GM18526 (cell line): ENCODE data around the gene ARV1.

Experiments
- POLR2A ChIP-seq: IDR thresholded peaks from 3 replicates; pipeline ENCODE4 v1.6.1; 2011; ENCODE audit not compliant: insufficient read length; ENCODE audit errors: extremely low read depth

ARV1 gene

GRCh38 chr1:231001892-231002291 is 23.0 kb downstream of the ARV1 start:
- no peak for TF ChIP-seq POLR2A

GRCh38 chr1:231011360-231011759 is 32.5 kb downstream of the ARV1 start:
- no peak for TF ChIP-seq POLR2A

DNA sequence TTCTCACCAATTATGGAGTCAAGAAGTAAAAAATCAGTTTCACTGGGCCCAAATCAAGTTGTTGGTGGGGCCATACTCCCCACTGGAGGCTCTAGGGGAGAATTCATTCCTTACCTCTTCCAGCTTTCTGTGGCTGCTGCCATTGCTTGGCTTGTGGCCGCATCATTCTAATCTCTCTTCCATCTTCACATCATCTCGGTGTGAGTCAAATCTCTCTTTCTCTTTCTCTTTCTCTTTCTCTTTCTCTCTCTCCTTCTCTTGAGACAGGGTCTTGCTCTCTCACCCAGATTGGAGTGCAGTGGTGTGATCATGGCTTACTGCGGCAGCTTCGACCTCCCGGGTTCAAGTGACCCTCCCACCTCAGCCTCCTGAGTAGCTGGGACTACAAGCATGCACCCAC is 33.1 kb downstream of the ARV1 start:
- no peak for TF ChIP-seq POLR2A

DNA sequence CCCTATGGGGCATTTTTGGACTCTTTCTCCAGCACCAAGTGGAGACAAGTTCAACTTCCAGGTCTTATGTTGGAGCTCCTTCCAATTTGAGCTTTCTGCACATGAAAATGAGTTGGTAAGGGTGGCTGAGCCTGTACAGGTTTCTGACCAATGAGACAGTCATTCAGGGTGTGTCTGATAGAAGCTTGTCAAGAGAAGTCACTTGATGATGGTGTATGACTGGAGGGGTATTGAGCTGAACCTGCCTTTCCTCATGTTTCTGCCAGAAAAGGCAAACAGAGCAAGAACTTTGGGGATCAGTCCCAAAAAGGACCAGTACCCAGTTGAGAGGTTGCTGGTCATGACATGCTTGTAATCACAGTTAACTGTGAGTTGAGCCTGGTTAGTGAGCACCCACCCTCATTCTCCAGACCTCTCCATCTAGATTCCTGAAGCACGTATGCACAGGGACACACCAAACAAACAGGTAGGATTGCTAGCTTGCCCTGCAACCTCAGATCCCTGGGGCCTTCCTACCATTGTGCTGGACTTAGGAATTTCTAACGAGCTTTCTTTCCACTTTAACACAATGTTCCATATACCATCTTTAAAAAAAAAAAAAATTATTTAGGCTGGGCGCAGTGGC is 34.6 kb downstream of the ARV1 start:
- no peak for TF ChIP-seq POLR2A

GRCh38 chr1:231016234-231016633 is 37.3 kb downstream of the ARV1 start:
- TF ChIP-seq POLR2A: no peak

- TF ChIP-seq POLR2A: no peak
Observed at GRCh38 chr1:231016966-231017365, 38.1 kb downstream of the ARV1 start.

- TF ChIP-seq POLR2A: no peak
Observed at GRCh38 chr1:231019711-231020110, 40.8 kb downstream of the ARV1 start.

DNA sequence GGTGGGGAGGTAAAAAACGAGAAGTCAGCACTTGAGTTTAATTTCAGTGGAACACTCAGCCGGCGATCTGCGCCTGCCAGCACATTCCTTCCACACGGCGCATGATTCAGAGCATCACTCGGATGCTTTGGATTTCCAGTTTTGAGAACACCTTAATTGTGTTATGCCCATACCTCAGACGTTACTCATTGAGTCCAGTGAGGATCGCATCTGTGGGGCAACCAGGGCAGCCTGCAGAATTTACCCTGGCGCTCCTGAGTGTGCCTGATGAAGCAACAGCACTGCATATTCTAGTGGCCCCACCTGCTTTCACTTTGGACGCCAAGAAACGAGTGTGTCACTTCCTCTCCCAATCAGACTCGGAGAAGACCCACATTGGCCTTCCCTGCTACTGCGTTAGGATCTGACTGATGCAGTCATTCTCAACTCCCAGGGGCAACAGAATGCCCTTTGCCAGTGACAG is 41.3 kb downstream of the ARV1 start:
- no peak for TF ChIP-seq POLR2A

DNA sequence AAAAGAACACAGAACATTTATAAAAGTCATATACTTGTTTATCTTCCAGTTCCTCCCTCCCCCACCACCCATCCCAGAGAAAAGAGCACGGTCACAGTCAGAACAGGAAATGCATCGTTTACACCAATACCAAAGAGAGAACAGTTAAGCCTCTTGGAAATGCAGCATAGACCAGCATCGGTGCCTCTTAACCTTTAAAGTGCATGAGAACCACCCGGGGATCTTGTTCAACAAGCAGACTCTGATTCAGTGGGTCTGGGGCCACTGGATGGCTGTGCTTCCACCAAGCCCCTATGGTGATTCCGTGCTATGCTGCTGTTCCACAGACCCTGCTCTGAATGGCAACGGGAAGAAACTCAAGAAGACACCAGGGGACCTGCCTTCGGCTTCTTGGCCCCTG is 41.9 kb downstream of the ARV1 start:
- no peak for TF ChIP-seq POLR2A

DNA sequence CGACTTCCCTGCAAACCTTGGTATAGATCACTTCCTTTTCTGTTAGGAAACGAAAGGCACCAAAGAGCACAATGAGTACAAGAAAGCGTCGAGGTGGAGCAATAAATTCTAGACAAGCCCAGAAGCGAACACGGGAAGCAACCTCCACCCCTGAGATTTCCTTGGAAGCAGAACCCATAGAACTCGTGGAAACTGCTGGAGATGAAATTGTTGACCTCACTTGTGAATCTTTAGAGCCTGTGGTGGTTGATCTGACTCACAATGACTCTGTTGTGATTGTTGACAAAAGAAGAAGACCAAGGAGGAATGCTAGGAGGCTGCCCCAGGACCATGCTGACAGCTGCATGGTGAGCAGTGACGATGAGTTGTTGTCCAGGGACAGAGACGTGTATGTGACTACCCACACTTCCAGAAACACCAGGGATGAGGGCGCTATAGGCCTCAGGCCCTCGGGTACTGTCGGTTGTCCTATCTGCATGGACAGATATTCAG is 42.7 kb downstream of the ARV1 start:
- no peak for TF ChIP-seq POLR2A

GRCh38 chr1:231023150-231023549 is 44.3 kb downstream of the ARV1 start:
- no peak for TF ChIP-seq POLR2A

GRCh38 chr1:231026576-231026975 is 47.7 kb downstream of the ARV1 start:
- no peak for TF ChIP-seq POLR2A

DNA sequence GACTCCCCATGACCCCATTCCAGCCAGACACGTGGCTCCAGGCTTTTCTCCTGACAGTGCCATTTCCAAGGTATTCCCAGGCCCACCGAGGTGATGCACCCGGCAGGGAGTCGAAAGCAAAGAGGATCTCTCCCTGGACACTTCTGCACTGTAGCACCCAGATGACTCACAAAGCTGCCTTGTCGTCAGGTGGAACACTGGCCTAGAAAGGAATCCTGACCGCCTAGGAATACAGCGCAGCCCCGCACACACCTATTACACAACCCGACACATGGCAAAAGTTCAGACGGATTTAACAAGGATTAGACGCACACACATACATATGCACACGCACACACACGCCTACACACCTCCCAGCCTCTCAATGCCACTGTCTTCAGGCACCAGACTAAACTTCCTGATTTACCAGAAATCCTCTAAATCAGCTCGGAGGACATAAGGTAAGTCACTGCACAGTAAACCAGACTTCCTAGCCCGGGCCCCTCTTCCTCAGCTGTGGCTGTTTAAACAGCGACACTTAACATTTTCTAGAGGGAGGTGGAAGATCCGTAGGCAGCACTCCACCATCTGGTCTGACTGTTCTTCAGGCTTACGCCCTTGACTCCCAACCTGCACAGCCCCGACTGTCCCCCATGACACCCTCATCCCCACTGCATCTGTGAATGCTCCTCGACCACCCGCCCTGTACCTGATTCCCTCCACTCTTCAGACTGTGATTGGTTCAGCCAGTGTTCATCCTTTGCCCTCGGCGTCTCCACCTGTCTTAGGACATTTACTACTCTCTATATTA is 48.4 kb downstream of the ARV1 start:
- no peak for TF ChIP-seq POLR2A

DNA sequence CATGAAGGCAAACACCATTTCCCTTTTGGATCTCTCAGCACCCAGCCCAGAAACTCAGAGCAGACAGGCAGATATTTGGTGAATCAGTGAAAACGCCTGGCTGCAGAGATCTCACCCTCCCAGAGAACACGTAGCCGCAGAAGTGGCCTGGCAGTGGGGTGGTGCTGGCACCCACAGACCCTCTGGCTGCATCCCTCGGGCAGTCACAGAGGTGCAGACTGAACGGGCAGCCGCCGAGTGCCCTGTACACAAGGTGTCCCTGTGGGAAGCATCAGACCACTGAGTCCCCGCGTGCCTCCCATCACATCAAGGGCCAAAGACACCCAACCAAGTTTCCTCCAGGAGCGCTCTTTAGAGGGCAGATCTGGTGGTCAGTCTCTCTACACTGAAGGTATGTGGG is 49.1 kb downstream of the ARV1 start:
- TF ChIP-seq POLR2A: no peak

DNA sequence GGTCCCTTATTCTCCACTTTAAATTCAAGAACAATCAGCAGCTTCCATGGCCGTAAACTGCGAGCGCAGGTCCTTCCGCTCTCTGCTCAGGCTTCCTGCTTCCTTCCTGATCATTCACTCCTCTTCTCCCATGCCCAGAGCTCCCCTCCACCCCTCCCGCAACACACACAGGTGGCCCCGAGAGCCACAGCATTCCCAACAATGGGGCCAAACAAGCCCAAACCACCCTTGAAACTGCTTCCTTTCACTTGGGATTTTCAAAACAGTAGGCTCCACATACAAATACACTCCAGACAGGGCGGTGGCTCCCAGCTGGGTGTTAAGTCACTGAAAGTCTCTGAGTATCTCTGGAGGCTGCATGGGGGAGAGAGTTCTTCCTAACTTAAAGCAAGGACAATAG is 49.8 kb downstream of the ARV1 start:
- TF ChIP-seq POLR2A: no peak

GRCh38 chr1:231029841-231030240 is 50.9 kb downstream of the ARV1 start:
- no peak for TF ChIP-seq POLR2A
